Hepatocyte (in vitro differentiated cells): ENCODE measurements around the gene TDP2.

Source experiments
- EZH2 ChIP-seq: fragments of 200-600 bp; sonication (generic); IDR thresholded peaks from 2 replicates; pipeline ENCODE4 v1.6.1; 2016; ENCODE audit warnings: antibody characterized with exemption, mild to moderate bottlenecking, borderline replicate concordance
- EZH2phosphoT487 ChIP-seq: fragments of 200-600 bp; sonication (generic); IDR thresholded peaks from one replicate; pipeline ENCODE4 v1.6.1; 2018; ENCODE audit warnings: antibody characterized with exemption, mild to moderate bottlenecking, low read depth, moderate library complexity; ENCODE audit not compliant: unreplicated experiment, severe bottlenecking
- TF ChIP-seq, protein P1 (sequence below): fragments of 200-600 bp; sonication (generic); IDR thresholded peaks from 2 replicates; pipeline ENCODE4 v1.5.1; 2016; ENCODE audit warnings: antibody characterized with exemption, mild to moderate bottlenecking; ENCODE audit not compliant: poor library complexity

DNA sequence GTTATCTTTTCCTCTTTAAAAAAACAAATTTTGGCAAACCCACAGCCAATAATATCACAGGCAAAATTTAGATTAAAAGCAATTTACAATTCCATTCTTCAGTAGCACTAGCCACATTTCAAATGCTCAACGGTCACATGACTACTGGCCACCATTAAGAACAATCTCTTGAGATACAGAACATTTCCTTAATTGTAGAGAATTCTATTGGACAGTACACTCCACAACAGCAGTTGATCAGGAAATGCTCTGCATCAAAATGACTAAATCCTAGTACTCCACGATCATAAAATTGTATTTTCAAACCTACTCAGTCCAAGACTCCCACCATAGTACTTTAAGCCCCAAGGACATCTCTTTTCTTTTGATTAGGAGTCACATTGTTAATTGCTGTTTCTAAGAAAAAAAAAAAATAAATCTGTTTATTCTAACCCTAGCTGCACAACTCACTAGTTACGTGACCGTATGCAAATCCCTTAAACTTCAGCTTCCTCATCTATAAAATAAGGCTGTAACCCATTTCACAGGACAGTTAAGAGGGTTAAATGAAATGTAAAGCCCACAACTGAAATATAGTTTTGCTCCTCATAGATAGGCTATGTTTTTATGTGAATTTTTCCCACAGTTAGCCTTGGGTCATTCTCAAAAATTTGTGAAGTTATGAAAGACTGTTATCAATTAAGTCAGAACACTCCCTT lies 42.5 kb upstream of the TDP2 start:
- TF ChIP-seq, protein P1, sequence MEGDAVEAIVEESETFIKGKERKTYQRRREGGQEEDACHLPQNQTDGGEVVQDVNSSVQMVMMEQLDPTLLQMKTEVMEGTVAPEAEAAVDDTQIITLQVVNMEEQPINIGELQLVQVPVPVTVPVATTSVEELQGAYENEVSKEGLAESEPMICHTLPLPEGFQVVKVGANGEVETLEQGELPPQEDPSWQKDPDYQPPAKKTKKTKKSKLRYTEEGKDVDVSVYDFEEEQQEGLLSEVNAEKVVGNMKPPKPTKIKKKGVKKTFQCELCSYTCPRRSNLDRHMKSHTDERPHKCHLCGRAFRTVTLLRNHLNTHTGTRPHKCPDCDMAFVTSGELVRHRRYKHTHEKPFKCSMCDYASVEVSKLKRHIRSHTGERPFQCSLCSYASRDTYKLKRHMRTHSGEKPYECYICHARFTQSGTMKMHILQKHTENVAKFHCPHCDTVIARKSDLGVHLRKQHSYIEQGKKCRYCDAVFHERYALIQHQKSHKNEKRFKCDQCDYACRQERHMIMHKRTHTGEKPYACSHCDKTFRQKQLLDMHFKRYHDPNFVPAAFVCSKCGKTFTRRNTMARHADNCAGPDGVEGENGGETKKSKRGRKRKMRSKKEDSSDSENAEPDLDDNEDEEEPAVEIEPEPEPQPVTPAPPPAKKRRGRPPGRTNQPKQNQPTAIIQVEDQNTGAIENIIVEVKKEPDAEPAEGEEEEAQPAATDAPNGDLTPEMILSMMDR, result no peak
- TF ChIP-seq EZH2 (no peak), EZH2phosphoT487 (no peak)
